H1 (cell line): Measurements from ENCODE around the gene NSG2. TPM values are rescaled to one million over a fixed set of nuclear protein-coding genes. Genes with fewer than 3 reads are reported as not detected.

Experiments used
- CTCF ChIA-PET: fragments of 300-600 bp; sonication (Branson Sonifier 250); formaldehyde crosslinking; loops from one replicate; lab custom pipeline; 2021; ENCODE audit not compliant: partially characterized antibody; lab: Charles Lee
- POLR2A ChIA-PET: fragments of 300-600 bp; sonication (Branson Sonifier 250); formaldehyde crosslinking; loops from one replicate; lab custom pipeline; 2021; ENCODE audit warnings: inconsistent platforms; ENCODE audit not compliant: partially characterized antibody; lab: Charles Lee
- DNase-seq, 2 experiments: peaks; one replicate each; pipeline versions ENCODE4 v3.0.0 to v3.0.0-alpha.2; 2010 to 2022; ENCODE audit warnings: low spot score in 2 of 2, low read depth in 1 of 2, mixed read lengths in 1 of 2
- FAIRE-seq: peaks from 2 replicates; lab custom pipeline; 2011; peaks lifted over from hg19 to GRCh38; lab: Jason Lieb, UNC
- H2AFZ ChIP-seq: 2 replicates; pipeline ENCODE4 v1.8.1; 2012; ENCODE audit warnings: low read length, inconsistent platforms
- H2AK5ac ChIP-seq: 2 replicates; pipeline ENCODE4 v1.6.1; 2013; ENCODE audit warnings: low read depth, low read length
- H2BK120ac ChIP-seq: replicated peaks from 2 replicates; pipeline ENCODE3; 2013; ENCODE audit warnings: low read depth, low read length, inconsistent platforms
- H2BK12ac ChIP-seq: 2 replicates; pipeline ENCODE4 v1.6.1; 2013; ENCODE audit warnings: low read depth, low read length
- H2BK15ac ChIP-seq: 2 replicates; pipeline ENCODE4 v1.6.1; 2013; ENCODE audit warnings: low read length
- H2BK20ac ChIP-seq: 2 replicates; pipeline ENCODE4 v1.6.1; 2013; ENCODE audit warnings: low read length
- H2BK5ac ChIP-seq: 2 replicates; pipeline ENCODE4 v1.6.1; 2013; ENCODE audit warnings: low read depth, low read length
- H3K14ac ChIP-seq: 2 replicates; pipeline ENCODE4 v1.6.1; 2013; ENCODE audit warnings: inconsistent platforms; ENCODE audit not compliant: insufficient read length
- H3K18ac ChIP-seq: 2 replicates; pipeline ENCODE4 v1.6.1; 2013; ENCODE audit warnings: low read length; ENCODE audit errors: extremely low read depth
- H3K23ac ChIP-seq: 2 replicates; pipeline ENCODE4 v1.6.1; 2013; ENCODE audit warnings: inconsistent platforms; ENCODE audit not compliant: insufficient read length
- H3K23me2 ChIP-seq: 2 replicates; pipeline ENCODE4 v1.6.1; 2013; ENCODE audit warnings: low read depth, low read length
- H3K27ac ChIP-seq: 2 replicates; pipeline ENCODE4 v1.6.1; 2011; ENCODE audit warnings: low read depth, low read length, inconsistent platforms
- H3K27me3 ChIP-seq, 4 experiments: replicated peaks in 1 of 4; 1 replicate in 1 of 4; 2 replicates in 3 of 4; pipeline versions ENCODE4 v1.6.1 to v1.8.1; 2011 to 2013; ENCODE audit warnings: low read length in 3 of 4, mild to moderate bottlenecking in 3 of 4, inconsistent platforms in 2 of 4, mixed read lengths in 2 of 4, moderate library complexity in 1 of 4; ENCODE audit not compliant: control insufficient read depth in 3 of 4, insufficient read depth in 3 of 4; ENCODE audit errors: extremely low read depth in 1 of 4
- H3K36me3 ChIP-seq, 4 experiments: 2 replicates each; pipeline versions ENCODE4 v1.6.1 to v1.8.1; 2011 to 2013; ENCODE audit warnings: mild to moderate bottlenecking in 4 of 4, low read length in 3 of 4, moderate library complexity in 2 of 4, control low read depth in 1 of 4, inconsistent platforms in 1 of 4; ENCODE audit not compliant: insufficient read depth in 4 of 4, control insufficient read depth in 2 of 4
- H3K4ac ChIP-seq: replicated peaks from 2 replicates; pipeline ENCODE3; 2013; ENCODE audit warnings: low read length, low read depth, mixed read lengths, inconsistent platforms; ENCODE audit not compliant: insufficient read length
- H3K4me1 ChIP-seq, 4 experiments: replicated peaks in 1 of 4; 1 replicate in 1 of 4; 2 replicates in 3 of 4; pipeline versions ENCODE4 v1.6.1 to v1.8.1; 2011 to 2013; ENCODE audit warnings: low read length in 3 of 4, inconsistent platforms in 2 of 4, mixed read lengths in 1 of 4; ENCODE audit not compliant: insufficient read depth in 4 of 4, control insufficient read depth in 3 of 4
- H3K4me2 ChIP-seq, 2 experiments: 2 replicates each; pipeline versions ENCODE4 v1.6.1 to v1.8.1; 2011 to 2013; ENCODE audit warnings: low read depth in 2 of 2, low read length in 2 of 2, control low read depth in 1 of 2, inconsistent platforms in 1 of 2, mild to moderate bottlenecking in 1 of 2; ENCODE audit not compliant: insufficient read depth in 1 of 2
- H3K4me3 ChIP-seq, 4 experiments: fragments of 200-600, 300-600 bp in 1 of 4; sonication (generic), shearing (Covaris generic), sonication (Bioruptor Twin) in 1 of 4; 2 replicates each; pipeline versions ENCODE4 v1.5.1 to v1.8.1; 2011 to 2016; ENCODE audit warnings: low read length in 4 of 4, low read depth in 3 of 4, control low read depth in 2 of 4, inconsistent platforms in 2 of 4, mild to moderate bottlenecking in 2 of 4, mixed read lengths in 1 of 4, moderate library complexity in 1 of 4; ENCODE audit not compliant: insufficient read depth in 2 of 4; ENCODE audit errors: extremely low read depth in 1 of 4
- H3K56ac ChIP-seq: replicated peaks from 2 replicates; pipeline ENCODE3; 2013; ENCODE audit warnings: low read depth, mild to moderate bottlenecking, mixed read lengths, low read length, inconsistent platforms; ENCODE audit not compliant: insufficient read length
- H3K79me1 ChIP-seq: 2 replicates; pipeline ENCODE4 v1.6.1; 2013; ENCODE audit warnings: low read depth, low read length, control low read depth
- H3K79me2 ChIP-seq, 2 experiments: 2 replicates each; pipeline versions ENCODE4 v1.6.1 to v1.8.1; 2012 to 2013; ENCODE audit warnings: low read length in 2 of 2, mild to moderate bottlenecking in 2 of 2, inconsistent platforms in 1 of 2; ENCODE audit not compliant: insufficient read depth in 2 of 2, control insufficient read depth in 1 of 2
- H3K9ac ChIP-seq, 4 experiments: replicated peaks in 1 of 4; 1 replicate in 1 of 4; 2 replicates in 3 of 4; pipeline versions ENCODE4 v1.6.1 to v1.8.1; 2011 to 2013; ENCODE audit warnings: low read depth in 3 of 4, low read length in 3 of 4, control low read depth in 2 of 4, mild to moderate bottlenecking in 2 of 4, moderate library complexity in 2 of 4, inconsistent platforms in 1 of 4; ENCODE audit errors: extremely low read depth in 1 of 4
- H3K9me3 ChIP-seq, 2 experiments: 2 replicates each; pipeline versions ENCODE4 v1.6.1 to v1.8.1; 2012 to 2013; ENCODE audit warnings: mild to moderate bottlenecking in 2 of 2, moderate library complexity in 2 of 2, control low read depth in 1 of 2, inconsistent platforms in 1 of 2, low read depth in 1 of 2, low read length in 1 of 2, mixed read lengths in 1 of 2; ENCODE audit not compliant: insufficient read depth in 2 of 2
- H4K20me1 ChIP-seq, 2 experiments: replicated peaks in 1 of 2; 2 replicates each; pipeline versions ENCODE3 to v1.8.1; 2011 to 2013; ENCODE audit warnings: inconsistent platforms in 2 of 2, low read length in 2 of 2, mild to moderate bottlenecking in 1 of 2; ENCODE audit not compliant: insufficient read depth in 2 of 2, control insufficient read depth in 1 of 2
- H4K5ac ChIP-seq: 2 replicates; pipeline ENCODE4 v1.6.1; 2013; ENCODE audit warnings: low read length, low read depth, mixed read lengths, inconsistent platforms; ENCODE audit not compliant: insufficient read length
- H4K8ac ChIP-seq: 2 replicates; pipeline ENCODE4 v1.8.0; 2013; ENCODE audit warnings: mild to moderate bottlenecking, moderate library complexity, low read length, inconsistent platforms; ENCODE audit not compliant: insufficient read depth; ENCODE audit errors: extremely low read depth
- H4K91ac ChIP-seq: replicated peaks from 2 replicates; pipeline ENCODE3; 2013; ENCODE audit warnings: low read length, mixed read lengths, inconsistent platforms; ENCODE audit not compliant: insufficient read length
- POLR2A ChIP-seq, 2 experiments: IDR thresholded peaks; 1 replicate in 1 of 2; 2 replicates in 1 of 2; pipeline ENCODE4 v1.6.1; 2011; ENCODE audit warnings: low read depth in 2 of 2, low read length in 2 of 2, mild to moderate bottlenecking in 2 of 2; ENCODE audit errors: control extremely low read depth in 1 of 2
- RAD21 ChIP-seq, 2 experiments: IDR thresholded peaks in 1 of 2; conservative IDR thresholded peaks in 1 of 2; 2 replicates each; pipeline ENCODE4 v1.6.1; 2011; ENCODE audit warnings: low read depth in 2 of 2, low read length in 2 of 2, improper control_type of control experiment in 1 of 2, inconsistent platforms in 1 of 2, mild to moderate bottlenecking in 1 of 2, moderate library complexity in 1 of 2
- SIX5 ChIP-seq: IDR thresholded peaks from 2 replicates; pipeline ENCODE4 v1.6.1; 2011; ENCODE audit warnings: mild to moderate bottlenecking, low read depth, low read length
- WGBS, 2 experiments: shearing (Covaris generic) in 1 of 2; methylation state at CpG; one replicate each; pipeline versions ENCODE4 v1.1.6 to v1.1.7; 2013 to 2015; ENCODE audit warnings: low lambda C conversion rate in 2 of 2, mixed read lengths in 2 of 2, inconsistent platforms in 1 of 2, low coverage in 1 of 2, missing lambda C conversion rate in 1 of 2; ENCODE audit not compliant: insufficient replicate concordance in 2 of 2, insufficient coverage in 1 of 2, insufficient read length in 1 of 2; ENCODE audit errors: extremely low coverage in 1 of 2, missing lambda C conversion rate in 1 of 2; 5-methylcytosine and 5-hydroxymethylcytosine counted together
- polyA plus RNA-seq, 7 experiments: library from polyadenylated mRNA; depleted of rRNA in 3 of 7; stranded (reverse) in 5 of 7; unstranded in 2 of 7; fragments of >200 nt in 5 of 7; fragments of 200-250 nt in 2 of 7; gene quantifications; 1 replicate in 5 of 7; 2 replicates in 1 of 7; 4 replicates in 1 of 7; pipeline versions ENCODE4 v1.2.1 to v1.2.3, GENCODE V29; 2011 to 2013; ENCODE audit warnings: missing spikeins in 2 of 7, mixed read lengths in 2 of 7
- total RNA-seq: library from RNA; stranded (reverse); fragmentation: NEBNext Ultra II Directional; extraction: Animal tissue kit (Norgen Biotek cat#: 25700); gene quantifications from 2 replicates; pipeline ENCODE4 v1.2.1, GENCODE V29; 2021

NSG2 gene
- total and polyA plus RNA-seq, 2 of the 8 experiments (the other 6 are each of a cell fraction or from before 2014, with no cell fraction given) = 0.56 to 0.78 TPM

- Histone ChIP-seq H3K4me1 (no peaks in the 10 kb centered on the region), H2BK5ac (no peak overlapping the region), H3K79me1 (no peaks in the 10 kb centered on the region), H3K18ac (no peak overlapping the region), H3K36me3 (no peaks in the 10 kb centered on the region), H3K27ac (no peak overlapping the region), H3K23me2 (no peaks in the 10 kb centered on the region; the same call in 1 of the 2 replicates), H2BK12ac (no peak overlapping the region), H4K8ac (no peak overlapping the region), H2BK15ac (no peak overlapping the region), H3K56ac (no peak overlapping the region), H4K91ac (no peak overlapping the region), H3K9ac (no peak overlapping the region), H2AK5ac (no peak overlapping the region), H2BK120ac (no peak overlapping the region), H4K20me1 (peaks cover 0 to 3% of the 10 kb centered on the region in 2 experiments), H3K79me2 (no peaks in the 10 kb centered on the region), H3K4me2 (no peak overlapping the region), H3K4me3 (no peak overlapping the region), H3K9me3 (no peaks in the 10 kb centered on the region), H2BK20ac (no peak overlapping the region), H3K23ac (no peak overlapping the region), H3K4ac (no peak overlapping the region), H3K27me3 (no peaks in the 10 kb centered on the region), H4K5ac (no peak overlapping the region), H2AFZ (no peak overlapping the region), H3K14ac (no peak overlapping the region)
- no peak for FAIRE-seq
- DNase-seq = peak in 1 of 2 experiments; percentile 13
- ChIA-PET POLR2A (interaction anchor here (2.4 kb wide), 1 partner anchor 266 kb away, joined by 9 read pairs; no protein-coding TSS in a partner anchor), CTCF (interaction anchor here (0.6 to 8.6 kb wide), 10 partner anchors 10 to 843 kb away, joined by 3 to 187 read pairs (median 4); no protein-coding TSS in a partner anchor)
- WGBS, 2 experiments = 80% methylated on average over 5 of the region's 5 CpGs; no CpG with 5 or more reads in 1 of the 2 experiments
- TF ChIP-seq POLR2A (IDR thresholded peaks at IDR 0.05; ENCODE audit: control extremely low read depth in 1 of 2, low read depth in 2 of 2, low read length in 2 of 2) (no peak), RAD21 (IDR thresholded peaks at IDR 0.05 in 1 of 2, conservative IDR thresholded peaks at IDR 0.05 in 1 of 2; ENCODE audit: low read depth in 2 of 2, low read length in 2 of 2) (no peak), SIX5 (no peak)
Measured at GRCh38 chr5:174046558-174046957, 1.1 kb downstream of the NSG2 start.
